Lung (tissue), 12 donors: ENCODE results near the gene MAGIX. TPM values are rescaled to one million over a fixed set of nuclear protein-coding genes. Genes with fewer than 3 reads are reported as not detected.

ENCODE experiments used
- ATAC-seq: fragments of 200-7000 bp; cut with Tn5 transposase; one replicate; pipeline ENCODE4 v1.9.1; 2020; ENCODE audit warnings: moderate number of reproducible peaks; ENCODE audit not compliant: insufficient read depth, low FRiP score
- DNase-seq, 3 donors: peaks; one replicate each; pipeline ENCODE4 v3.0.0-alpha.2; 2013 to 2017
- H3K27ac ChIP-seq, 2 donors: one replicate each; pipeline ENCODE4 v1.5.1; 2013; ENCODE audit warnings: mild to moderate bottlenecking in 2 of 2, moderate library complexity in 2 of 2, control low read depth in 1 of 2, inconsistent platforms in 1 of 2, low read depth in 1 of 2, low read length in 1 of 2
- H3K27me3 ChIP-seq, 3 donors: one replicate each; pipeline ENCODE4 v1.5.1; 2013; ENCODE audit warnings: low read length in 2 of 3; ENCODE audit not compliant: control insufficient read depth in 3 of 3, insufficient read depth in 3 of 3
- H3K36me3 ChIP-seq, 4 donors: one replicate each; pipeline ENCODE4 v1.5.1; 2013; ENCODE audit warnings: low read length in 4 of 4, mild to moderate bottlenecking in 1 of 4, moderate library complexity in 1 of 4; ENCODE audit not compliant: control insufficient read depth in 4 of 4, insufficient read depth in 4 of 4
- H3K4me1 ChIP-seq, 5 donors: one replicate each; pipeline ENCODE4 v1.5.1; 2013; ENCODE audit warnings: low read length in 5 of 5, mild to moderate bottlenecking in 2 of 5, moderate library complexity in 1 of 5; ENCODE audit not compliant: control insufficient read depth in 5 of 5, insufficient read depth in 5 of 5
- H3K4me3 ChIP-seq: one replicate; pipeline ENCODE4 v1.5.1; 2013; ENCODE audit warnings: mild to moderate bottlenecking, control low read depth, moderate library complexity
- H3K9ac ChIP-seq, 2 donors: one replicate each; pipeline ENCODE4 v1.5.1; 2013; ENCODE audit warnings: low read length in 2 of 2, control low read depth in 1 of 2; ENCODE audit not compliant: insufficient read depth in 1 of 2
- H3K9me3 ChIP-seq, 4 donors: one replicate each; pipeline ENCODE4 v1.5.1; 2013; ENCODE audit warnings: low read length in 3 of 4, mild to moderate bottlenecking in 1 of 4, moderate library complexity in 1 of 4; ENCODE audit not compliant: control insufficient read depth in 4 of 4, insufficient read depth in 3 of 4
- WGBS, 2 donors: extraction: QIAGEN DNeasy Blood & Tissue Kit; methylation state at CpG; one replicate each; pipeline ENCODE4 v1.1.7; 2013; 5-methylcytosine and 5-hydroxymethylcytosine counted together
- polyA plus RNA-seq, 2 donors: library from polyadenylated mRNA; stranded (reverse); fragments of 200-250 nt; gene quantifications; one replicate each; pipeline ENCODE4 v1.2.1, GENCODE V29; 2013
- total RNA-seq, 2 donors: library from RNA; depleted of rRNA in 1 of 2; stranded (reverse); fragments of >200 nt in 1 of 2; gene quantifications; one replicate each; pipeline ENCODE4 v1.2.1, GENCODE V29; 2014 to 2021
- TF ChIP-seq, protein P1 (sequence below): IDR thresholded peaks from 2 replicates; pipeline ENCODE4 v1.5.1; 2012; ENCODE audit warnings: mild to moderate bottlenecking; ENCODE audit errors: control extremely low read depth, extremely low read depth
- donor health status: control.
- donor health status: control.
- donor health status: Bipolar disorder and iron deficiency.
- donor health status: healthy.
- donor health status: DM: yes; HTN: yes; CAD: no.

The MAGIX gene
- total and polyA plus RNA-seq, 4 donors = 7.3 to 19.0 (median 12.5) TPM

- WGBS, 2 donors = 1 to 47% methylated on average over 17 to 34 of the region's 34 CpGs
- TF ChIP-seq, protein P1, sequence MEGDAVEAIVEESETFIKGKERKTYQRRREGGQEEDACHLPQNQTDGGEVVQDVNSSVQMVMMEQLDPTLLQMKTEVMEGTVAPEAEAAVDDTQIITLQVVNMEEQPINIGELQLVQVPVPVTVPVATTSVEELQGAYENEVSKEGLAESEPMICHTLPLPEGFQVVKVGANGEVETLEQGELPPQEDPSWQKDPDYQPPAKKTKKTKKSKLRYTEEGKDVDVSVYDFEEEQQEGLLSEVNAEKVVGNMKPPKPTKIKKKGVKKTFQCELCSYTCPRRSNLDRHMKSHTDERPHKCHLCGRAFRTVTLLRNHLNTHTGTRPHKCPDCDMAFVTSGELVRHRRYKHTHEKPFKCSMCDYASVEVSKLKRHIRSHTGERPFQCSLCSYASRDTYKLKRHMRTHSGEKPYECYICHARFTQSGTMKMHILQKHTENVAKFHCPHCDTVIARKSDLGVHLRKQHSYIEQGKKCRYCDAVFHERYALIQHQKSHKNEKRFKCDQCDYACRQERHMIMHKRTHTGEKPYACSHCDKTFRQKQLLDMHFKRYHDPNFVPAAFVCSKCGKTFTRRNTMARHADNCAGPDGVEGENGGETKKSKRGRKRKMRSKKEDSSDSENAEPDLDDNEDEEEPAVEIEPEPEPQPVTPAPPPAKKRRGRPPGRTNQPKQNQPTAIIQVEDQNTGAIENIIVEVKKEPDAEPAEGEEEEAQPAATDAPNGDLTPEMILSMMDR = no peak
- Histone ChIP-seq H3K27ac (peak overlapping the region; percentile 82 to 93), H3K27me3 (no peaks in the 10 kb centered on the region), H3K4me3 (peak overlapping the region; percentile 63), H3K36me3 (no peaks in the 10 kb centered on the region), H3K4me1 (peaks cover 0 to 5% (median 0%) of the 10 kb centered on the region in 5 donors), H3K9ac (peak overlapping the region; percentile 25 to 65), H3K9me3 (peaks cover 0 to 2% (median 0%) of the 10 kb centered on the region in 4 donors)
- no peak for ATAC-seq
- no peak for DNase-seq
These were observed 29.0 kb downstream of the MAGIX start for GRCh38 chrX:49191574-49192011.

- WGBS, 2 donors = 62 to 68% methylated on average over 7 to 10 of the region's 10 CpGs
- Histone ChIP-seq H3K27me3 (no peaks in the 10 kb centered on the region), H3K9me3 (peaks cover 0 to 2% (median 0%) of the 10 kb centered on the region in 4 donors), H3K36me3 (no peaks in the 10 kb centered on the region), H3K4me1 (no peaks in the 10 kb centered on the region), H3K27ac (no peak overlapping the region), H3K9ac (no peak overlapping the region), H3K4me3 (no peak overlapping the region)
- no peak for DNase-seq
- TF ChIP-seq, protein P1 = peak; percentile 39
- ATAC-seq = no peak
These were observed 30.3 kb downstream of the MAGIX start for GRCh38 chrX:49192722-49193328.

GRCh38 chrX:49193542-49193964 is 31.0 kb downstream of the MAGIX start:
- no peak overlapping the region for H3K27ac ChIP-seq
- DNase-seq = no peak
- no peaks in the 10 kb centered on the region for H3K27me3 ChIP-seq
- H3K36me3 ChIP-seq = no peaks in the 10 kb centered on the region
- H3K9ac ChIP-seq = no peak overlapping the region
- no peak for ATAC-seq
- H3K4me3 ChIP-seq = no peak overlapping the region
- H3K4me1 ChIP-seq = peaks cover 0 to under 1% (median 0%) of the 10 kb centered on the region in 5 donors
- 62 to 83% methylated on average over 2 of the region's 2 CpGs for WGBS, 2 donors
- TF ChIP-seq, protein P1 = no peak
- peaks cover 0 to 2% (median 0%) of the 10 kb centered on the region in 4 donors for H3K9me3 ChIP-seq
